ENCODE measurements around the gene PDCD4. TPM values are rescaled to one million over a fixed set of nuclear protein-coding genes. Genes with fewer than 3 reads are reported as not detected.

Gene PDCD4
- total and polyA plus RNA-seq, 10 of the 15 experiments (the other 5 are each of a cell fraction or from before 2014, with no cell fraction given): 101 to 372 (median 171) TPM

DNA sequence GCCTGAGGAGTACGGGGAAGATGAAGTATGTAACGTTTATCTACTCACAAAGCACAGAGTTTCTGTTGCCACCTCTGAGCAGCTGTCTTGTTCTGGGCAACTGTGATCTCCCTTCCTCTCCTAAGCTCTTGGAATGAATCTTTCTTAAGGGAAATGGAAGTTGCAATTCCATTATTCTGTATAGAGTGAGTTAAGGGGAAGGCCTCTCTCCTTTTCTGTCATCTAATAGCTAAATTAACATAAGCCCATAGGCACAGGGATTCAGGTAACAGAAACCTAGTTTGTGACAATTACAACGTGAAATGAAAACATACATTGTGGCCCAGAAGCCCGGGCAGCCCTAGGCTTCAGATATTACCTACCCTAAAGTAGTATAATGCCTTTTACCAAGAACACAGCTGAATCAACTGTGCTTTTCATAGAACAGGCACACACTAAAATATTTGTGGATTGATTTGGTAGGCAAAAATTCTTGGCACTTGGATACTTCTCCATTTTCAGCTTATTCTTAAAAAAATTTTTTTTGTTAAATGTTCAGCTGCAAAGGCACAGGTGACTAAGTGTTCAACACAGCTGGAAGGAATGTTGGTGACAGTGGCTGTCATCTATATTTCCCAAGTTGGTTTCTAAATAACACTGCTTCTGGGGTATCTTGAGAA is 3.8 kb upstream of the PDCD4 start:
- Histone ChIP-seq H3K9me3 (replicated peaks; ENCODE audit: control insufficient read depth, insufficient read depth, low read length) (no peaks in the 10 kb centered on the region), H3K79me2 (ENCODE audit: control insufficient read depth, insufficient read depth, low read length) (peaks cover 38% of the 10 kb centered on the region), H4K20me1 (ENCODE audit: control insufficient read depth, insufficient read depth) (no peaks in the 10 kb centered on the region), H3K9ac (ENCODE audit: control insufficient read depth, insufficient read depth, low read length) (peak overlapping the region; percentile 56), H3K4me1 (ENCODE audit: control insufficient read depth, insufficient read depth, low read length) (peaks cover 78% of the 10 kb centered on the region), H2AFZ (ENCODE audit: control insufficient read depth, low read depth, low read length) (peak overlapping the region; percentile 61), H3K27ac (ENCODE audit: control insufficient read depth, insufficient read depth) (peak overlapping the region; percentile 99), H3K27me3 (replicated peaks in 1 of 2; ENCODE audit: control insufficient read depth in 2 of 2, insufficient read depth in 2 of 2, low read length in 1 of 2) (no peaks in the 10 kb centered on the region), H3K4me2 (ENCODE audit: control insufficient read depth, insufficient read depth) (peak overlapping the region; percentile 85), H3K4me3 (peak overlapping the region; percentile 31; the same call in 1 of the 2 replicates), H3K36me3 (ENCODE audit: control insufficient read depth in 2 of 2, insufficient read depth in 2 of 2, low read length in 1 of 2) (no peaks in the 10 kb centered on the region)
- no TSS peak for BruUV-seq (replicated peaks)
- WGBS (ENCODE audit: insufficient coverage, insufficient replicate concordance, low lambda C conversion rate, missing lambda C conversion rate): 0% methylated on average over 4 of the region's 4 CpGs
- ChIA-PET POLR2A (interaction anchor here (1.2 to 5.2 kb wide), 10 partner anchors 9 to 65 kb away, joined by 3 to 78 read pairs (median 18); partner anchors contain the start of genes BBIP1 and SHOC2), SMC1A (ENCODE audit: uncharacterized antibody, unreplicated experiment) (interaction anchor here (1.0 to 5.1 kb wide), 21 partner anchors 9 to 257 kb away, joined by 3 to 139 read pairs (median 7); no protein-coding TSS in a partner anchor), CTCF (interaction anchor here (0.7 to 5.2 kb wide), 13 partner anchors 8 to 257 kb away, joined by 3 to 53 read pairs (median 6); no protein-coding TSS in a partner anchor), RAD21 (ENCODE audit: unreplicated experiment) (interaction anchor here (1.2 to 5.3 kb wide), 12 partner anchors 9 to 119 kb away, joined by 3 to 138 read pairs (median 9); no protein-coding TSS in a partner anchor)
- no peak for ATAC-seq
- in situ Hi-C loops (cut with MboI): no loop called here
- no peak for FAIRE-seq
- TF ChIP-seq NFIC (IDR thresholded peaks at IDR 0.05; ENCODE audit: low read depth, low read length) (peak; percentile 74), NRF1 (conservative IDR thresholded peaks at IDR 0.05; ENCODE audit: low read depth, low read length) (no peak), SUZ12 (IDR thresholded peaks at IDR 0.05; ENCODE audit: unreplicated experiment) (no peak), ASH2L (IDR thresholded peaks at IDR 0.05; ENCODE audit: borderline replicate concordance, low read depth) (0 out of 2 replicates have a peak, but pooled peaks have one; percentile 10), JUNB (IDR thresholded peaks at IDR 0.05) (peak; percentile 45), EED (IDR thresholded peaks at IDR 0.05; ENCODE audit: low read depth) (peak; percentile 61; the same call in 1 of the 2 replicates), ZBED1 (IDR thresholded peaks at IDR 0.05; ENCODE audit: borderline replicate concordance) (0 out of 2 replicates have a peak, but pooled peaks have one; percentile 32), DPF2 (IDR thresholded peaks at IDR 0.05) (peak; percentile 14; the same call in 1 of the 2 replicates), IKZF2 (IDR thresholded peaks at IDR 0.05) (peak; percentile 63 to 71; a peak in 3 of 4 replicates), CBX5 (IDR thresholded peaks at IDR 0.05; ENCODE audit: low read depth) (0 out of 2 replicates have a peak, but pooled peaks have one; percentile 29), MTA2 (IDR thresholded peaks at IDR 0.05; ENCODE audit: low read depth) (peak; percentile 64; the same call in 1 of the 2 replicates), IKZF1 (conservative IDR thresholded peaks at IDR 0.05) (peak; percentile 76), MTA3 (IDR thresholded peaks at IDR 0.05; ENCODE audit: borderline replicate concordance, low read length) (peak; percentile 81; the same call in 1 of the 2 replicates), GABPA (IDR thresholded peaks at IDR 0.05; ENCODE audit: low read depth) (no peak), TCF3 (IDR thresholded peaks at IDR 0.05; ENCODE audit: borderline replicate concordance, insufficient read depth, low read depth, low read length) (no peak), PML (IDR thresholded peaks at IDR 0.05; ENCODE audit: low read length) (peak; percentile 47; the same call in 1 of the 2 replicates)
- TF ChIP-seq, protein P1, sequence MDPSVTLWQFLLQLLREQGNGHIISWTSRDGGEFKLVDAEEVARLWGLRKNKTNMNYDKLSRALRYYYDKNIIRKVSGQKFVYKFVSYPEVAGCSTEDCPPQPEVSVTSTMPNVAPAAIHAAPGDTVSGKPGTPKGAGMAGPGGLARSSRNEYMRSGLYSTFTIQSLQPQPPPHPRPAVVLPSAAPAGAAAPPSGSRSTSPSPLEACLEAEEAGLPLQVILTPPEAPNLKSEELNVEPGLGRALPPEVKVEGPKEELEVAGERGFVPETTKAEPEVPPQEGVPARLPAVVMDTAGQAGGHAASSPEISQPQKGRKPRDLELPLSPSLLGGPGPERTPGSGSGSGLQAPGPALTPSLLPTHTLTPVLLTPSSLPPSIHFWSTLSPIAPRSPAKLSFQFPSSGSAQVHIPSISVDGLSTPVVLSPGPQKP (IDR thresholded peaks at IDR 0.05; ENCODE audit: low read depth, low read length): no peak
- DNase-seq (ENCODE audit: low read depth, low spot score): no peak
- intact Hi-C loops (cut with micrococcal nuclease; ENCODE audit: unreplicated experiment): loop anchor here (5.0 kb wide), 1 partner anchor 791 kb away; no protein-coding TSS in a partner anchor

Data from GM12878 (cell line).